ENCODE results near the gene EIF4A3.

Gene EIF4A3

GRCh38 chr17:80147035-80147822 is at the start of gene EIF4A3:
TSS of gene EIF4A3 (minus strand) at chr17:80147128. CDS start at chr17:80146961, 167 bp downstream.
- Histone ChIP-seq H3K27ac (peak within 1 kb of the TSS; percentile 75 to 99 (median 97)), H3K4me3 (peak within 1 kb of the TSS; percentile 82 to 100 (median 94))

GRCh38 chr17:80196652-80197051 is 49.7 kb upstream of the EIF4A3 start:
- H3K27ac ChIP-seq, result no peak overlapping the region

GRCh38 chr17:80195671-80196529 is 49.0 kb upstream of the EIF4A3 start:
- H3K4me3 ChIP-seq, result no peak overlapping the region
- H3K27ac ChIP-seq, result no peak overlapping the region

More at GRCh38 chr17:80196652-80197051, 49.7 kb upstream of the EIF4A3 start:
- H3K4me3 ChIP-seq, result no peak overlapping the region

GRCh38 chr17:80195141-80195540 is 48.2 kb upstream of the EIF4A3 start:
- Histone ChIP-seq H3K27ac (no peak overlapping the region), H3K4me3 (no peak overlapping the region)

GRCh38 chr17:80191865-80192661 is 45.1 kb upstream of the EIF4A3 start:
- H3K4me3 ChIP-seq, result peak overlapping the region in 1 of 7 experiments; percentile 1
- peak overlapping the region in 19 of 21 experiments; percentile 28 to 87 (median 72) for H3K27ac ChIP-seq

- Histone ChIP-seq H3K27ac (peak overlapping the region in 7 of 21 experiments; percentile 28 to 87 (median 74)), H3K4me3 (no peak overlapping the region)
Measured at GRCh38 chr17:80191192-80191591, 44.3 kb upstream of the EIF4A3 start.

GRCh38 chr17:80190716-80191115 is 43.8 kb upstream of the EIF4A3 start:
- Histone ChIP-seq H3K27ac (peak overlapping the region in 1 of 21 experiments; percentile 76), H3K4me3 (no peak overlapping the region)

- Histone ChIP-seq H3K27ac (no peak overlapping the region), H3K4me3 (no peak overlapping the region)
Measured at GRCh38 chr17:80189611-80190010, 42.7 kb upstream of the EIF4A3 start.

- H3K27ac ChIP-seq, result peak overlapping the region in 20 of 21 experiments; percentile 10 to 78 (median 60)
- peak overlapping the region in 3 of 7 experiments; percentile 4 to 14 (median 5) for H3K4me3 ChIP-seq
Measured at GRCh38 chr17:80187515-80187941, 40.6 kb upstream of the EIF4A3 start.

- H3K27ac ChIP-seq, result peak overlapping the region in 20 of 21 experiments; percentile 10 to 78 (median 60)
- H3K4me3 ChIP-seq, result peak overlapping the region in 3 of 7 experiments; percentile 4 to 14 (median 5)
Measured at GRCh38 chr17:80187090-80187489, 40.2 kb upstream of the EIF4A3 start.

- no peak overlapping the region for H3K27ac ChIP-seq
- no peak overlapping the region for H3K4me3 ChIP-seq
Measured at GRCh38 chr17:80185968-80186367, 39.0 kb upstream of the EIF4A3 start.

GRCh38 chr17:80184423-80184714 is 37.4 kb upstream of the EIF4A3 start:
- Histone ChIP-seq H3K4me3 (no peak overlapping the region), H3K27ac (no peak overlapping the region)

- Histone ChIP-seq H3K4me3 (no peak overlapping the region), H3K27ac (no peak overlapping the region)
Measured at GRCh38 chr17:80183581-80184422, 36.9 kb upstream of the EIF4A3 start.

GRCh38 chr17:80182845-80183223 is 35.9 kb upstream of the EIF4A3 start:
- no peak overlapping the region for H3K4me3 ChIP-seq

GRCh38 chr17:80182118-80182844 is 35.4 kb upstream of the EIF4A3 start:
- Histone ChIP-seq H3K27ac (no peak overlapping the region), H3K4me3 (no peak overlapping the region)

More at GRCh38 chr17:80182845-80183223, 35.9 kb upstream of the EIF4A3 start:
- no peak overlapping the region for H3K27ac ChIP-seq

GRCh38 chr17:80181431-80181830 is 34.5 kb upstream of the EIF4A3 start:
- Histone ChIP-seq H3K27ac (no peak overlapping the region), H3K4me3 (no peak overlapping the region)

GRCh38 chr17:80180192-80180591 is 33.3 kb upstream of the EIF4A3 start:
- Histone ChIP-seq H3K4me3 (no peak overlapping the region), H3K27ac (no peak overlapping the region)

- Histone ChIP-seq H3K27ac (no peak overlapping the region), H3K4me3 (no peak overlapping the region)
Measured at GRCh38 chr17:80177986-80178595, 31.2 kb upstream of the EIF4A3 start.

All from skin epidermis (tissue), 12 donors.